Uterus (tissue), 4 donors: ENCODE data around the gene GLP1R. TPM values are rescaled to one million over a fixed set of nuclear protein-coding genes. Genes with fewer than 3 reads are reported as not detected.

Source experiments
- DNase-seq, 2 donors: peaks; one replicate each; pipeline ENCODE4 v3.0.0-alpha.2; 2019 to 2020
- H3K27ac ChIP-seq, 2 donors: fragments of 200-600 bp; sonication (generic); 1 replicate in 1 of 2; 2 replicates in 1 of 2; pipeline ENCODE4 v1.5.1; 2016 to 2018
- H3K27me3 ChIP-seq, 2 donors: fragments of 200-600 bp; sonication (generic); one replicate each; pipeline ENCODE4 v1.5.1; 2018 to 2019; ENCODE audit warnings: control low read depth in 1 of 2
- H3K36me3 ChIP-seq, 2 donors: fragments of 200-600 bp; sonication (generic); one replicate each; pipeline ENCODE4 v1.5.1; 2019; ENCODE audit warnings: control low read depth in 1 of 2
- H3K4me1 ChIP-seq, 2 donors: fragments of 200-600 bp; sonication (generic); one replicate each; pipeline ENCODE4 v1.5.1; 2018 to 2019; ENCODE audit warnings: control low read depth in 1 of 2
- H3K4me3 ChIP-seq, 2 donors: fragments of 200-600 bp; sonication (generic); 1 replicate in 1 of 2; 2 replicates in 1 of 2; pipeline ENCODE4 v1.5.1; 2018 to 2019; ENCODE audit warnings: mild to moderate bottlenecking in 1 of 2
- H3K9me3 ChIP-seq, 2 donors: fragments of 200-600 bp; sonication (generic); one replicate each; pipeline ENCODE4 v1.5.1; 2019; ENCODE audit warnings: control low read depth in 1 of 2
- CTCF ChIP-seq, 4 experiments: fragments of 200-600 bp in 2 of 4; fragments of 450-650 bp in 2 of 4; sonication (generic) in 2 of 4; IDR thresholded peaks; one replicate each; pipeline ENCODE4 v1.5.1; 2016 to 2019; ENCODE audit warnings: antibody characterized with exemption in 4 of 4, mild to moderate bottlenecking in 2 of 4, moderate library complexity in 1 of 4
- POLR2A ChIP-seq, 2 donors: fragments of 450-650 bp; IDR thresholded peaks; one replicate each; pipeline ENCODE4 v1.6.1; 2016; ENCODE audit warnings: antibody characterized with exemption in 2 of 2, mild to moderate bottlenecking in 1 of 2, moderate library complexity in 1 of 2
- intact Hi-C: fragments of 100-400 bp; cut with DNase I; formaldehyde crosslinking; loops from one replicate; pipeline ENCODE4 v1.15.1; 2023; ENCODE audit warnings: low total_unique reads
- total RNA-seq, 4 donors: library from RNA; depleted of rRNA in 3 of 4; stranded (reverse); fragments of >200 nt in 3 of 4; gene quantifications; one replicate each; pipeline versions ENCODE4 v1.1.0 to v1.2.4, GENCODE V29; 2014 to 2023
- donor health status: DM: yes; HTN: yes; CAD: no.

Gene GLP1R
- under 1 TPM in 1 of 4 donors, not detected in 3; 0.55 TPM for total RNA-seq

GRCh38 chr6:39048481-39049399 is at the start of gene GLP1R:
Gene GLP1R (plus strand): TSS chr6:39048781. CDS start chr6:39048841, 60 bp downstream.
- H3K27me3 ChIP-seq = peaks cover 0 to 4% of the 10 kb centered on the region in 2 donors
- H3K4me3 ChIP-seq = no peak within 1 kb of the TSS
- H3K27ac ChIP-seq = no peak within 1 kb of the TSS
- H3K9me3 ChIP-seq = no peaks in the 10 kb centered on the region
- no peak for TF ChIP-seq CTCF (IDR thresholded peaks at IDR 0.05)
- no peak for TF ChIP-seq POLR2A (IDR thresholded peaks at IDR 0.05)
- no peaks in the 10 kb centered on the region for H3K4me1 ChIP-seq
- H3K36me3 ChIP-seq = no peaks in the 10 kb centered on the region
- DNase-seq = no peak
- intact Hi-C loops = no loop called here

GRCh38 chr6:39003072-39003471 is 45.5 kb upstream of the GLP1R start:
- intact Hi-C loops = no loop called here
- no peaks in the 10 kb centered on the region for H3K36me3 ChIP-seq
- no peak overlapping the region for H3K27ac ChIP-seq
- TF ChIP-seq POLR2A (IDR thresholded peaks at IDR 0.05) (no peak), CTCF (IDR thresholded peaks at IDR 0.05) (no peak)
- peaks cover 0 to 3% of the 10 kb centered on the region in 2 donors for H3K9me3 ChIP-seq
- no peaks in the 10 kb centered on the region for H3K27me3 ChIP-seq
- no peak overlapping the region for H3K4me3 ChIP-seq
- DNase-seq = no peak
- no peaks in the 10 kb centered on the region for H3K4me1 ChIP-seq

GRCh38 chr6:39003492-39003891 is 45.1 kb upstream of the GLP1R start:
- Histone ChIP-seq H3K36me3 (no peaks in the 10 kb centered on the region), H3K27me3 (no peaks in the 10 kb centered on the region), H3K27ac (no peak overlapping the region), H3K4me3 (no peak overlapping the region), H3K4me1 (no peaks in the 10 kb centered on the region), H3K9me3 (peaks cover 0 to 3% of the 10 kb centered on the region in 2 donors)
- intact Hi-C loops = no loop called here
- no peak for TF ChIP-seq POLR2A (IDR thresholded peaks at IDR 0.05)
- TF ChIP-seq CTCF (IDR thresholded peaks at IDR 0.05) = no peak
- no peak for DNase-seq

- H3K9me3 ChIP-seq = peaks cover 0 to 3% of the 10 kb centered on the region in 2 donors
- H3K27me3 ChIP-seq = no peaks in the 10 kb centered on the region
- intact Hi-C loops = no loop called here
Observed at GRCh38 chr6:39004801-39005200, 43.8 kb upstream of the GLP1R start.

More at GRCh38 chr6:39004801-39005200, 43.8 kb upstream of the GLP1R start:
- Histone ChIP-seq H3K4me1 (no peaks in the 10 kb centered on the region), H3K27ac (no peak overlapping the region), H3K4me3 (no peak overlapping the region), H3K36me3 (no peaks in the 10 kb centered on the region)
- DNase-seq = no peak
- TF ChIP-seq POLR2A (IDR thresholded peaks at IDR 0.05) (no peak), CTCF (IDR thresholded peaks at IDR 0.05) (no peak)
